ENCODE results near the gene VLDLR.

Gene VLDLR

GRCh38 chr9:2662496-2662895 is 40.9 kb downstream of the VLDLR start:
- TF ChIP-seq TAF1 (IDR thresholded peaks at IDR 0.05; ENCODE audit: borderline replicate concordance, insufficient read depth, low read length) (no peak), REST (IDR thresholded peaks at IDR 0.05; ENCODE audit: insufficient read depth in 1 of 2, low read depth in 2 of 2, low read length in 2 of 2) (no peak), POLR2AphosphoS5 (IDR thresholded peaks at IDR 0.05; ENCODE audit: low read depth, low read length) (no peak), FOXP2 (optimal IDR thresholded peaks at IDR 0.05; ENCODE audit: borderline replicate concordance, extremely low read depth, extremely low read length, insufficient read depth) (no peak)

- TF ChIP-seq POLR2AphosphoS5 (IDR thresholded peaks at IDR 0.05; ENCODE audit: low read depth, low read length) (no peak), FOXP2 (optimal IDR thresholded peaks at IDR 0.05; ENCODE audit: borderline replicate concordance, extremely low read depth, extremely low read length, insufficient read depth) (no peak), SIN3A (IDR thresholded peaks at IDR 0.05; ENCODE audit: borderline replicate concordance, insufficient read depth, low read length) (no peak), TAF1 (IDR thresholded peaks at IDR 0.05; ENCODE audit: borderline replicate concordance, insufficient read depth, low read length) (no peak), REST (IDR thresholded peaks at IDR 0.05; ENCODE audit: insufficient read depth in 1 of 2, low read depth in 2 of 2, low read length in 2 of 2) (no peak)
Observed at GRCh38 chr9:2663461-2664173, 42.0 kb downstream of the VLDLR start.

DNA sequence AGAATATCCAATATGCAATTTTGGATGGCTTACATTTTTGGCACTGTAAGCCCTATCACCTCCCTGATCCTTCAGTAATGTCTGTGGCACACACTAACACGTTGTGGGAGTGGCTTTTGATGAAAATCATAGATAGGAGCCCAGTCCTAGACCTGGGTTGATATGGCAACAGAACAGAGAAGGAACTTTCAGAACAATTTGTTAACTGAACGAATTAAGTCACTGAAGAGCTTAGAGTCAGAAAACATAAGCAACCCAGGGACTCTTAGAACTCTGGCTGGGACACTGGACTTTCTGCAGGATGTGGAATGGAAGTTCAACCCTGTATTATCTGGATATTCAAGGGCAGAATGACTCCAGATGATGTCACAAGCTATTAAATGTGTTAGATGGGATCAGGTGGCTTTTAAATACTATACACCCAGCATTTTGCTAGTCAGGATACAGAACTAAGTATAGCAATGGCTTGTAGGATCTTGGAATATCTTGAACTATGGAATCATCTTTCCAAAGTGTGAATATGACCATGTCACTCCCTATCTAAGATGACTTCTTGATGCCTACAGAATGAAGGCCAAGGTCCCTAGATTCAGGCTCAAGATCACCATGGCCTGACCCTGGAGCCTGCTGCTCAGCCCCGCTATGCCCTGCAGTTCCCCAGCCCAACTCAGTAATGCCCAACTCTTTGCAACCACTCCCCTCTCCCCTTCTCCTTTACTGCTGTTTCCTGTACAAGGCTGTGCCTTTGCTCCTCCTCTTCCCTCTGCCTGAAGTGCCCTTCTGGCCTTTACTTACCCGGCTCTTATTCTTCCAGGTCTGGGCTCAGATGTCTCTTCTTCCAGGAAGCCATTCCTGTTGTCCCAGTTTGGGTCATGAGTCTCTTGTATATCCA is 42.8 kb downstream of the VLDLR start:
- TF ChIP-seq TAF1 (IDR thresholded peaks at IDR 0.05; ENCODE audit: borderline replicate concordance, insufficient read depth, low read length) (no peak), SIN3A (IDR thresholded peaks at IDR 0.05; ENCODE audit: borderline replicate concordance, insufficient read depth, low read length) (no peak), POLR2AphosphoS5 (IDR thresholded peaks at IDR 0.05; ENCODE audit: low read depth, low read length) (no peak), FOXP2 (optimal IDR thresholded peaks at IDR 0.05; ENCODE audit: borderline replicate concordance, extremely low read depth, extremely low read length, insufficient read depth) (no peak), REST (IDR thresholded peaks at IDR 0.05; ENCODE audit: insufficient read depth in 1 of 2, low read depth in 2 of 2, low read length in 2 of 2) (no peak)

- TF ChIP-seq POLR2AphosphoS5 (IDR thresholded peaks at IDR 0.05; ENCODE audit: low read depth, low read length) (no peak), FOXP2 (optimal IDR thresholded peaks at IDR 0.05; ENCODE audit: borderline replicate concordance, extremely low read depth, extremely low read length, insufficient read depth) (no peak), REST (IDR thresholded peaks at IDR 0.05; ENCODE audit: insufficient read depth in 1 of 2, low read depth in 2 of 2, low read length in 2 of 2) (no peak), TAF1 (IDR thresholded peaks at IDR 0.05; ENCODE audit: borderline replicate concordance, insufficient read depth, low read length) (no peak), SIN3A (IDR thresholded peaks at IDR 0.05; ENCODE audit: borderline replicate concordance, insufficient read depth, low read length) (no peak)
Observed at GRCh38 chr9:2666569-2666968, 45.0 kb downstream of the VLDLR start.
